SU-DHL-6 (cell line): Measurements from ENCODE around the gene NUTM1.

Source experiments
- H2AFZ ChIP-seq: fragments of 200-600 bp; sonication (generic); 2 replicates; pipeline ENCODE4 v1.6.1; 2014; ENCODE audit warnings: low read depth, mild to moderate bottlenecking, moderate library complexity, mixed read lengths, antibody characterized with exemption, low read length; ENCODE audit not compliant: severe bottlenecking
- H3F3A ChIP-seq: fragments of 200-600 bp; shearing (Covaris generic); 2 replicates; pipeline ENCODE4 v1.6.0; 2016; ENCODE audit warnings: antibody characterized with exemption, mild to moderate bottlenecking; ENCODE audit not compliant: insufficient read depth
- H3K27ac ChIP-seq: fragments of 200-600 bp; sonication (generic); 2 replicates; pipeline ENCODE4 v1.5.1; 2016; ENCODE audit warnings: low read depth, mild to moderate bottlenecking, low read length, moderate library complexity, mixed read lengths
- H3K27me3 ChIP-seq: fragments of 200-600 bp; sonication (generic), shearing (Covaris generic); 2 replicates; pipeline ENCODE4 v1.6.0; 2014; ENCODE audit warnings: mild to moderate bottlenecking, low read length
- H3K36me3 ChIP-seq: fragments of 200-600 bp; sonication (generic); 2 replicates; pipeline ENCODE4 v1.6.1; 2014; ENCODE audit warnings: mild to moderate bottlenecking, low read length, mixed read lengths
- H3K4me2 ChIP-seq: fragments of 300-600, 200-600 bp; shearing (Covaris generic), sonication (generic); 2 replicates; pipeline ENCODE4 v1.6.0; 2014; ENCODE audit warnings: low read length, low read depth, mild to moderate bottlenecking; ENCODE audit not compliant: poor library complexity, severe bottlenecking
- H3K4me3 ChIP-seq: fragments of 200-600 bp; sonication (generic); 2 replicates; pipeline ENCODE4 v1.5.1; 2014; ENCODE audit warnings: antibody characterized with exemption, low read length, mild to moderate bottlenecking, mixed read lengths; ENCODE audit not compliant: insufficient read depth, poor library complexity, severe bottlenecking
- H3K79me2 ChIP-seq: fragments of 200-600 bp; sonication (generic); 2 replicates; pipeline ENCODE4 v1.6.1; 2014; ENCODE audit warnings: mild to moderate bottlenecking, low read length, moderate library complexity; ENCODE audit not compliant: insufficient read depth
- H3K9ac ChIP-seq: fragments of 200-600 bp; sonication (generic); 2 replicates; pipeline ENCODE4 v1.7.0; 2014; ENCODE audit warnings: mild to moderate bottlenecking, low read length
- H3K9me2 ChIP-seq: fragments of 200-600 bp; sonication (generic); replicated peaks from 2 replicates; pipeline ENCODE4 v1.6.1; 2014; ENCODE audit warnings: low read length; ENCODE audit not compliant: insufficient read depth
- H3K9me3 ChIP-seq: fragments of 200-600 bp; sonication (generic); 2 replicates; pipeline ENCODE4 v1.6.1; 2014; ENCODE audit warnings: low read length, mixed read lengths; ENCODE audit not compliant: insufficient read depth
- H4K20me1 ChIP-seq: fragments of 200-600 bp; sonication (generic); 2 replicates; pipeline ENCODE4 v1.6.1; 2014; ENCODE audit warnings: low read depth, mild to moderate bottlenecking, antibody characterized with exemption, low read length, moderate library complexity, mixed read lengths
- CTCF ChIP-seq: fragments of 200-600 bp; sonication (generic); IDR thresholded peaks from one replicate; pipeline ENCODE4 v1.5.1; 2017; ENCODE audit warnings: antibody characterized with exemption, mild to moderate bottlenecking, low read length, moderate library complexity; ENCODE audit not compliant: insufficient read depth, poor library complexity, severe bottlenecking
- EZH2phosphoT487 ChIP-seq: fragments of 200-600 bp; sonication (generic), shearing (Covaris generic); conservative IDR thresholded peaks from 2 replicates; pipeline ENCODE4 v1.6.1; 2018; ENCODE audit warnings: mild to moderate bottlenecking, antibody characterized with exemption, low read length, moderate library complexity, mixed read lengths

Gene NUTM1

GRCh38 chr15:34304613-34305012, 38.5 kb upstream of the NUTM1 start:
- H3K27me3 ChIP-seq = no peaks in the 10 kb centered on the region
- H3K4me2 ChIP-seq = no peak overlapping the region
- H3K9me2 ChIP-seq = no peaks in the 10 kb centered on the region
- H3K36me3 ChIP-seq = no peaks in the 10 kb centered on the region
- no peaks in the 10 kb centered on the region for H4K20me1 ChIP-seq
- H3K79me2 ChIP-seq = no peaks in the 10 kb centered on the region
- no peak overlapping the region for H2AFZ ChIP-seq
- no peak overlapping the region for H3K9ac ChIP-seq
- no peak overlapping the region for H3K4me3 ChIP-seq
- H3K9me3 ChIP-seq = no peaks in the 10 kb centered on the region
- no peak for TF ChIP-seq CTCF
- TF ChIP-seq EZH2phosphoT487 = no peak
- no peaks in the 10 kb centered on the region for H3F3A ChIP-seq
- no peak overlapping the region for H3K27ac ChIP-seq

GRCh38 chr15:34311563-34311962, 31.6 kb upstream of the NUTM1 start:
- no peak overlapping the region for H3K4me2 ChIP-seq
- no peak overlapping the region for H2AFZ ChIP-seq
- no peaks in the 10 kb centered on the region for H3K9me2 ChIP-seq
- H3K9me3 ChIP-seq = no peaks in the 10 kb centered on the region
- H3K36me3 ChIP-seq = no peaks in the 10 kb centered on the region
- no peaks in the 10 kb centered on the region for H4K20me1 ChIP-seq
- no peak overlapping the region for H3K27ac ChIP-seq
- no peaks in the 10 kb centered on the region for H3K79me2 ChIP-seq
- no peak for TF ChIP-seq EZH2phosphoT487
- TF ChIP-seq CTCF = no peak
- no peaks in the 10 kb centered on the region for H3K27me3 ChIP-seq
- no peak overlapping the region for H3K9ac ChIP-seq
- H3F3A ChIP-seq = no peaks in the 10 kb centered on the region
- no peak overlapping the region for H3K4me3 ChIP-seq

GRCh38 chr15:34314491-34315490, 28.3 kb upstream of the NUTM1 start:
- no peaks in the 10 kb centered on the region for H3K27me3 ChIP-seq
- H3F3A ChIP-seq = no peaks in the 10 kb centered on the region
- H3K4me3 ChIP-seq = no peak overlapping the region

More at GRCh38 chr15:34314491-34315490, 28.3 kb upstream of the NUTM1 start:
- Histone ChIP-seq H2AFZ (no peak overlapping the region), H3K4me2 (no peak overlapping the region), H3K9me2 (no peaks in the 10 kb centered on the region), H3K79me2 (no peaks in the 10 kb centered on the region), H3K9ac (no peak overlapping the region), H3K9me3 (no peaks in the 10 kb centered on the region), H3K27ac (no peak overlapping the region), H4K20me1 (no peaks in the 10 kb centered on the region), H3K36me3 (no peaks in the 10 kb centered on the region)
- TF ChIP-seq CTCF (no peak), EZH2phosphoT487 (no peak)
